Small intestine (tissue), 16 donors: ENCODE results near the gene MAPK8IP3. TPM values are rescaled to one million over a fixed set of nuclear protein-coding genes. Genes with fewer than 3 reads are reported as not detected.

Source experiments
- DNase-seq, 2 donors: peaks; one replicate each; pipeline versions ENCODE4 v3.0.0 to v3.0.0-alpha.2; 2013
- FAIRE-seq: peaks from 2 replicates; lab custom pipeline; 2012; peaks lifted over from hg19 to GRCh38; lab: Jason Lieb, UNC
- H3K27ac ChIP-seq, 3 donors: one replicate each; pipeline ENCODE4 v1.5.1; 2013; ENCODE audit warnings: low read length in 2 of 3, mild to moderate bottlenecking in 2 of 3, control low read depth in 1 of 3, inconsistent platforms in 1 of 3, low read depth in 1 of 3, moderate library complexity in 1 of 3
- H3K27me3 ChIP-seq, 3 donors: one replicate each; pipeline ENCODE4 v1.6.1; 2013; ENCODE audit warnings: low read length in 3 of 3, inconsistent platforms in 1 of 3; ENCODE audit not compliant: control insufficient read depth in 3 of 3, insufficient read depth in 3 of 3
- H3K36me3 ChIP-seq, 3 donors: one replicate each; pipeline ENCODE4 v1.6.1; 2013; ENCODE audit warnings: low read length in 3 of 3, inconsistent platforms in 1 of 3, low read depth in 1 of 3, mild to moderate bottlenecking in 1 of 3, moderate library complexity in 1 of 3; ENCODE audit not compliant: control insufficient read depth in 3 of 3, insufficient read depth in 2 of 3
- H3K4me1 ChIP-seq, 3 donors: one replicate each; pipeline ENCODE4 v1.6.1; 2013; ENCODE audit warnings: low read length in 2 of 3, inconsistent platforms in 1 of 3, low read depth in 1 of 3, mild to moderate bottlenecking in 1 of 3, moderate library complexity in 1 of 3; ENCODE audit not compliant: control insufficient read depth in 3 of 3, insufficient read depth in 2 of 3
- H3K4me3 ChIP-seq, 3 donors: one replicate each; pipeline ENCODE4 v1.5.1; 2013; ENCODE audit warnings: low read length in 3 of 3, control low read depth in 1 of 3, inconsistent platforms in 1 of 3, low read depth in 1 of 3, mild to moderate bottlenecking in 1 of 3, moderate library complexity in 1 of 3
- H3K9me3 ChIP-seq, 2 donors: one replicate each; pipeline ENCODE4 v1.6.1; 2013; ENCODE audit warnings: low read depth in 1 of 2, low read length in 1 of 2; ENCODE audit not compliant: control insufficient read depth in 2 of 2, insufficient read depth in 1 of 2
- WGBS, 3 donors: extraction: QIAGEN DNeasy Blood & Tissue Kit; methylation state at CpG; one replicate each; pipeline ENCODE4 v1.1.7; 2013; 5-methylcytosine and 5-hydroxymethylcytosine counted together
- long read RNA-seq, 10 donors: transcript quantifications; one replicate each; lab custom pipeline, GENCODE V29; 2026
- polyA plus RNA-seq, 4 donors: library from polyadenylated mRNA; stranded (reverse) in 3 of 4; unstranded in 1 of 4; fragments of 200-250 nt in 3 of 4; fragments of 120-200 nt in 1 of 4; gene quantifications; one replicate each; pipeline versions ENCODE4 v1.2.1 to v1.2.3, GENCODE V29; 2013
- donor health status: healthy with polysubstance abuse.
- donor health status: control.
- donor health status: control.
- donor health status: Bipolar disorder and iron deficiency.
- donor health status: healthy.

Gene MAPK8IP3, protein sequence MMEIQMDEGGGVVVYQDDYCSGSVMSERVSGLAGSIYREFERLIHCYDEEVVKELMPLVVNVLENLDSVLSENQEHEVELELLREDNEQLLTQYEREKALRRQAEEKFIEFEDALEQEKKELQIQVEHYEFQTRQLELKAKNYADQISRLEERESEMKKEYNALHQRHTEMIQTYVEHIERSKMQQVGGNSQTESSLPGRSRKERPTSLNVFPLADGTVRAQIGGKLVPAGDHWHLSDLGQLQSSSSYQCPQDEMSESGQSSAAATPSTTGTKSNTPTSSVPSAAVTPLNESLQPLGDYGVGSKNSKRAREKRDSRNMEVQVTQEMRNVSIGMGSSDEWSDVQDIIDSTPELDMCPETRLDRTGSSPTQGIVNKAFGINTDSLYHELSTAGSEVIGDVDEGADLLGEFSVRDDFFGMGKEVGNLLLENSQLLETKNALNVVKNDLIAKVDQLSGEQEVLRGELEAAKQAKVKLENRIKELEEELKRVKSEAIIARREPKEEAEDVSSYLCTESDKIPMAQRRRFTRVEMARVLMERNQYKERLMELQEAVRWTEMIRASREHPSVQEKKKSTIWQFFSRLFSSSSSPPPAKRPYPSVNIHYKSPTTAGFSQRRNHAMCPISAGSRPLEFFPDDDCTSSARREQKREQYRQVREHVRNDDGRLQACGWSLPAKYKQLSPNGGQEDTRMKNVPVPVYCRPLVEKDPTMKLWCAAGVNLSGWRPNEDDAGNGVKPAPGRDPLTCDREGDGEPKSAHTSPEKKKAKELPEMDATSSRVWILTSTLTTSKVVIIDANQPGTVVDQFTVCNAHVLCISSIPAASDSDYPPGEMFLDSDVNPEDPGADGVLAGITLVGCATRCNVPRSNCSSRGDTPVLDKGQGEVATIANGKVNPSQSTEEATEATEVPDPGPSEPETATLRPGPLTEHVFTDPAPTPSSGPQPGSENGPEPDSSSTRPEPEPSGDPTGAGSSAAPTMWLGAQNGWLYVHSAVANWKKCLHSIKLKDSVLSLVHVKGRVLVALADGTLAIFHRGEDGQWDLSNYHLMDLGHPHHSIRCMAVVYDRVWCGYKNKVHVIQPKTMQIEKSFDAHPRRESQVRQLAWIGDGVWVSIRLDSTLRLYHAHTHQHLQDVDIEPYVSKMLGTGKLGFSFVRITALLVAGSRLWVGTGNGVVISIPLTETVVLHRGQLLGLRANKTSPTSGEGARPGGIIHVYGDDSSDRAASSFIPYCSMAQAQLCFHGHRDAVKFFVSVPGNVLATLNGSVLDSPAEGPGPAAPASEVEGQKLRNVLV (N-terminal part only)
- 10 to 100 TPM; 26.2 to 60.1 (median 39.6) TPM for polyA plus RNA-seq
- long read RNA-seq, donor 1, result 0 reads
- long read RNA-seq, donor 2, full-length matches to known transcripts, result 4 of 19 reads
- long read RNA-seq, donor 2, partial matches to known transcripts, result 7 of 19 reads
- long read RNA-seq, donor 2, other reads (novel, unspliced or antisense), result 8 of 19 reads
- long read RNA-seq, donor 3, full-length matches to known transcripts, result 5 of 11 reads
- long read RNA-seq, donor 3, partial matches to known transcripts, result 6 of 11 reads
- long read RNA-seq, donor 3, other reads (novel, unspliced or antisense), result 0 of 11 reads
- long read RNA-seq, donor 4, result 0 reads
- long read RNA-seq, donor 5, partial matches to known transcripts, result 5 of 6 reads
- long read RNA-seq, donor 5, other reads (novel, unspliced or antisense), result 0 of 6 reads
- long read RNA-seq, donor 6, full-length matches to known transcripts, result 3 of 3 reads
- long read RNA-seq, donor 6, partial matches to known transcripts, result 0 of 3 reads
- long read RNA-seq, donor 6, other reads (novel, unspliced or antisense), result 0 of 3 reads
- long read RNA-seq, donor 7, partial matches to known transcripts, result 0 of 3 reads
- long read RNA-seq, donor 7, other reads (novel, unspliced or antisense), result 0 of 3 reads
- long read RNA-seq, donor 8, result 0 reads
- long read RNA-seq, donor 9, full-length matches to known transcripts, result 2 of 2 reads
- long read RNA-seq, donor 9, partial matches to known transcripts, result 0 of 2 reads
- long read RNA-seq, donor 9, other reads (novel, unspliced or antisense), result 0 of 2 reads
- long read RNA-seq, donor 10, partial matches to known transcripts, result 15 of 19 reads
- long read RNA-seq, donor 10, other reads (novel, unspliced or antisense), result 0 of 19 reads

DNA sequence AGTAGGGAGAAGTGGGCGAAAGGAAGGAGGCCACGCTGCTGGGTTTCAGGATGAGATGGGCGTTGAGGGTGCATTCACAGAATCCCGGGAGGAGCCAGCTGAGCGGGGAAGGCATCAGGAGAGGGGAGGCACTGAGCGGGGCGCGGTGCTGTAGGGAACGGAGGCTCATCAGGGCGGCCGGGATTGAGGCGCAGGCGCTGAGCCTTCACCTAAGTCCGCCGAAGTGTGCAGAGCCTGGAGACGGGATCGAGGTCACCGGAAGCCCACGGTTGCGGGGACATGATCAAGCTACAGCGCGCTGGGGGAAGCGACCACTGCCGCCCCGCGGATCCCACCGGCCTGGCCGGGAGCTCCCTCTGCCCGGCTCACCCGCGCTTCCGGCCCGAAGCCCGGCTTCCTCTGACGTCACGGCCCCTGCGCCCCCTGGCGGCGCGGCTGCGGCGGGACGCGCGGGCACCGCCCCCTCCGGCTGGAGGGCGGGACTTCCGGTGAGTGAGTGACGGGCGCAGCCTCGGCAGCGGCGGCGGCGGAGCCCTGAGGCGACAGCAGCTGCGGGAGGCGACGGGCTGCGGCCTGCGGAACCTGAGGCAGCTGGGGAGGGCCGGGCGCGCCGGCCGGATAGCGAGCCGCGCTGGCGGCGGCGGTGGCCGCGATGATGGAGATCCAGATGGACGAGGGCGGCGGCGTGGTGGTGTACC lies at the start of gene MAPK8IP3:
MAPK8IP3 (plus strand) TSS at position 508 of the 698 bp plus-strand sequence; CDS start at position 653, 145 bp downstream.
- peaks cover 0 to 3% (median 0%) of the 10 kb centered on the region in 3 donors for H3K4me1 ChIP-seq
- peak; percentile 88 to 98 for DNase-seq
- peak within 1 kb of the TSS; percentile 93 to 97 (median 96) for H3K27ac ChIP-seq
- FAIRE-seq, result no peak
- H3K4me3 ChIP-seq, result peak within 1 kb of the TSS; percentile 75 to 93 (median 82)
- 0 to 1% (median 0%) methylated on average over 41 to 79 of the region's 79 CpGs for WGBS, 3 donors
- H3K27me3 ChIP-seq, result no peaks in the 10 kb centered on the region
- no peaks in the 10 kb centered on the region for H3K9me3 ChIP-seq
- peaks cover 0 to 26% (median 2%) of the 10 kb centered on the region in 3 donors for H3K36me3 ChIP-seq

DNA sequence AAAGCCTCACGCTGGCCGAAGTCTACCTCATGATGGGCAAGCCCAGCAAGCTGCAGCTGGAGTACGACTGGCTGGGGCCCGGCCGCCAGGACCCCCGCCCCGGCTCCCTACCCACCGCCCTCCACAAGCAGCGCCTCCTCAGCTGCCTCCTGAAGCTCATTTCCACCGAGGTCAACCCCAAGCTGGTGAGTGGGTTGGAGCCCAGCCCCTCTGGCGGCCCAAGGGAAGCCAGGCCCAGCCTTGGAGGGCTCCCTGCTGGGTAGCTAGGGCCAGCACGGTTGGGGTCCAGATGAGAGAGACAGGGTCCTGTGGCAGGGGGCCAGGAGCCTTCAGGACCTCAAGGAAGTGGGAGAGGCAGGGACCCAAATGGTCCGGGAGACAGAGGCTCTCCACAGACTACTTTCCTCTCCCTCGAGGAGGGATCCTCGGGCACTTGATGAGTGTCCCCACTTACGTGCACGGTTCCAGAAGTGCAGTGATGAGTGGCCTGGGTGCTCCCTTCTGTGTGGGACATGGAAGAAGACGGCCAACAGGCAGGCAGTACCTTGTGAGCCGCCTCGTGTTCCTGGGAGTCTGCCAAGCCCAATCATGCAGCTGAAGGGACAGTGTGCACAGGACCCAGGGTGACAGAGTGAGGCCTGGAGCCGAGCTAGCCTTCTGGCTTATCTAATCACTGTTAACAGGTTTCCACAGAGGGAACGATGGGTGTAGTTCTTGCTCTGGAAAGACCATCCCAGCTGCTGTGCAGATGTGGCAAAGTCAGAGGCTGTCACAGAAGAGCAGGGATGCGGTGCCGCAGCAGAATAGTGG lies 49.0 kb upstream of the MAPK8IP3 start:
- FAIRE-seq (no peak), DNase-seq (no peak)
- Histone ChIP-seq H3K36me3 (peaks cover 12 to 92% (median 16%) of the 10 kb centered on the region in 3 donors), H3K9me3 (no peaks in the 10 kb centered on the region), H3K4me1 (no peaks in the 10 kb centered on the region), H3K27me3 (no peaks in the 10 kb centered on the region), H3K27ac (no peak overlapping the region), H3K4me3 (no peak overlapping the region)
- 87 to 91% (median 88%) methylated on average over 24 of the region's 24 CpGs for WGBS, 3 donors

DNA sequence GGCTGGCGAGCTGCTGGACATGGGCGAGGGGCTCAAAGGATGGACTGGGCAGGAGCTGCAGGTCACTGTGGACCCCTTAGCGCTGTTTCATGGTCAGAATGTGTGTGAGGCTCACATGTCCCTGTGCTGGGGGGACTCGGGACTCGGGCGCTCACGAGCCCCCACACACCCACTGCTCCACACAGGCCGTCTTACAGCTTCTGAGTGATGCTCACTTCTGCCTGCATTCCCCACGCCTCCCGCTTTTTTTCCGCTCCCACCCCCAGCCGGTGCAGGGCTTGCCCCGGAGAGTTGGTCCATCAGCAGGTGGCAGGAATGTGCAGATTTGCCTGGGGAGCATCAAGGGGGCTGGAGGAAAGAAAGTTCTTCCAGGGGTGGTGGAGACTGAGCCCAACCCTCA lies 48.2 kb upstream of the MAPK8IP3 start:
- no peaks in the 10 kb centered on the region for H3K9me3 ChIP-seq
- H3K27me3 ChIP-seq, result no peaks in the 10 kb centered on the region
- FAIRE-seq (no peak), DNase-seq (no peak)
- peaks cover 10 to 92% (median 18%) of the 10 kb centered on the region in 3 donors for H3K36me3 ChIP-seq
- WGBS, 3 donors, result 94 to 98% (median 94%) methylated on average over 13 of the region's 13 CpGs
- H3K4me1 ChIP-seq, result no peaks in the 10 kb centered on the region
- no peak overlapping the region for H3K27ac ChIP-seq
- H3K4me3 ChIP-seq, result no peak overlapping the region

DNA sequence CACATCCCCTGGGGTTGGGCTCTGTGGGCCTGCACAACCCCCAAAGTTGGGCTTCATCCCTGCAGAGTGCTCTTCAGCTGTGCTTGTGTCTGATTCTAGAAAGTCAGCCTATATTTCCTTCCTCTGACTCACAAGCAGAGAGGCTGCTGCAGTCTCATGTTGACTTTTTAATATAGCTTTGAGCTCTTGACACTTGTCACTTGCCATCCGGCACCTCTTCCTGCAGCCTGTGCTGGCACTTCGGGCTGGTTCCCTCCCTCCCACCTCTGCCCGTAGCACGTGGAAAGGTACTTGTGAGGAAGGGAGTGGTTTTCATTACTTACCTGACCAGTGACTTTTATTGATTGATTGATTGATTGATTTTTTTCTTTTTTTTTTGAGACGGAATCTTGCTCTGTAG lies 47.0 kb upstream of the MAPK8IP3 start:
- FAIRE-seq (no peak), DNase-seq (no peak)
- Histone ChIP-seq H3K9me3 (no peaks in the 10 kb centered on the region), H3K4me3 (no peak overlapping the region), H3K4me1 (no peaks in the 10 kb centered on the region), H3K36me3 (peaks cover 10 to 90% (median 20%) of the 10 kb centered on the region in 3 donors), H3K27me3 (no peaks in the 10 kb centered on the region), H3K27ac (no peak overlapping the region)
- 84 to 87% (median 85%) methylated on average over 5 of the region's 5 CpGs for whole genome bisulfite sequencing, 3 donors

DNA sequence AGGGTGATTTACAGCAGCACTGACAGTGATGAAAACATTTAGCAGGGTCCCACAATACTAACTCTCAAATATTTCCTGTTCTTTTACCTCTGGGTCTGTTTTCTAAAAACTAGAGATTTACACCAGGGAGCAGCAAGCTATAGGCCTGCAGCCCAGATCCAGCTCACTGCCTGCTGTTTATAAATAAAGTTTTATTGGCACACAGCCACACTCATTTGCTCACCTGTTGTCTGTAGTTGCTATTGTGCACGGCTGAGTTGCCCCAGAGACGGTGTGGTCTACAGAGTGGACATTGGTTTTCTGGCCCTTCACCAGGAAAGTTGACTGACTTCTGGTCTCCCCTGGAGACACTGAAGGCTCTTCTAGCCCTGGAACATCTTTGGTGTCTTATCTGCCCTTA lies 44.2 kb upstream of the MAPK8IP3 start:
- 88 to 98% (median 94%) methylated on average over 2 of the region's 2 CpGs for WGBS, 3 donors
- no peak overlapping the region for H3K27ac ChIP-seq
- H3K4me1 ChIP-seq, result no peaks in the 10 kb centered on the region
- H3K27me3 ChIP-seq, result no peaks in the 10 kb centered on the region
- FAIRE-seq (no peak), DNase-seq (no peak)
- no peak overlapping the region for H3K4me3 ChIP-seq
- peaks cover 18 to 87% (median 24%) of the 10 kb centered on the region in 3 donors for H3K36me3 ChIP-seq
- no peaks in the 10 kb centered on the region for H3K9me3 ChIP-seq

DNA sequence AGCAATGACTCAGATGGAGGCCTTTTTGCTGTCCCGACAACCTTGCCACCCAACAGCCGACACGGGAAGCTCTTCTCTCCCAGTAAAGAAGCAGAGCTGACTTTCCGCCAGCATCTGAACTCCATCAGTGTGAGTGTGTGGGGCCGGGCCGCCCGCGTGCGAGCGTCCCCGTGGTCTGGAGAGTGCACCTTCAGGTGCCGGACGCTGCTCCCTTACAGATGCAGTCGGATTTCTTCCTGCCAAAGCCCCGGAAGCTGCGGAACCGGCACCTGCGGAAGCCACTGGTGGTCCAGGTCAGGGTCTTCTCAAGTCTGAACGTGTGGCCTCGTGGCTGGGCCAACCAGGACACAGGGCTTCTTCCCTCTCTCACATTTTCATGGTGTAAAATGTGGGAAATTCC lies 43.5 kb upstream of the MAPK8IP3 start:
- FAIRE-seq (no peak), DNase-seq (no peak)
- Histone ChIP-seq H3K4me3 (no peak overlapping the region), H3K27me3 (no peaks in the 10 kb centered on the region), H3K36me3 (peaks cover 16 to 87% (median 26%) of the 10 kb centered on the region in 3 donors), H3K4me1 (no peaks in the 10 kb centered on the region), H3K9me3 (no peaks in the 10 kb centered on the region), H3K27ac (no peak overlapping the region)
- WGBS, 3 donors, result 95 to 98% (median 96%) methylated on average over 20 of the region's 20 CpGs
